ENCODE results near the gene DEFB131B.
A peak's percentile ranks its signal among the peaks of the same experiment; 100 is the strongest.
"Not testable (repeated sequence)": the region's sequence is repeated elsewhere in the genome, so short reads cannot be mapped to it uniquely, and the experiment has no call there.

DEFB131B gene

DNA sequence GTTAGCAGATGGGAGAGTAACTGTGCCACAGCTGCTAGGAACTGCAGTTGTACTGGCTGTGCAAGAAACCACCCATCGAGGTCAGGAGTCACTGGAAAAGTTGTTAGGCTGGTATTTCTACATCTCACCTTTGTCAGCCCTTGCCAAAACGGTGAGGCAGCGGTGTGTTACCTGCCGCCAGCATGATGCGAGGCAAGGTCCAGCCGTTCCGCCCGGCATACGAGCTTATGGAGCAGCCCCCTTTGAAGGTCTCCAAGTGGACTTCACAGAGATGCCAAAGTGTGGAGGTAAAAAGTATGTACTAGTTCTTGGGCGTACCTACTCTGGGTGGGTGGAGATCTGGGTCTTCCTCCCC is 33.7 kb downstream of the DEFB131B start:
- not testable (repeated sequence) for H3K4me1 ChIP-seq (ENCODE audit: control insufficient read depth, insufficient read depth, low read length); H3K9ac ChIP-seq (ENCODE audit: low read depth, low read length); H3K27ac ChIP-seq (ENCODE audit: low read depth, low read length); H3K9me3 ChIP-seq (ENCODE audit: control insufficient read depth, insufficient read depth, low read length); H3K4me3 ChIP-seq (ENCODE audit: low read depth, low read length); H3K27me3 ChIP-seq (ENCODE audit: control insufficient read depth, insufficient read depth, low read length)
- peaks cover 30% of the 10 kb centered on the region for H3K36me3 ChIP-seq (ENCODE audit: control insufficient read depth, insufficient read depth, low read length)

GRCh38 chr11:71913756-71914526 is 35.7 kb downstream of the DEFB131B start:
- Histone ChIP-seq H3K4me1 (ENCODE audit: control insufficient read depth, insufficient read depth, low read length) (no peaks in the 10 kb centered on the region), H3K27me3 (ENCODE audit: control insufficient read depth, insufficient read depth, low read length) (no peaks in the 10 kb centered on the region), H3K36me3 (ENCODE audit: control insufficient read depth, insufficient read depth, low read length) (peaks cover 40% of the 10 kb centered on the region), H3K27ac (ENCODE audit: low read depth, low read length) (no peak overlapping the region), H3K4me3 (ENCODE audit: low read depth, low read length) (no peak overlapping the region), H3K9me3 (ENCODE audit: control insufficient read depth, insufficient read depth, low read length) (no peaks in the 10 kb centered on the region), H3K9ac (ENCODE audit: low read depth, low read length) (no peak overlapping the region)

DNA sequence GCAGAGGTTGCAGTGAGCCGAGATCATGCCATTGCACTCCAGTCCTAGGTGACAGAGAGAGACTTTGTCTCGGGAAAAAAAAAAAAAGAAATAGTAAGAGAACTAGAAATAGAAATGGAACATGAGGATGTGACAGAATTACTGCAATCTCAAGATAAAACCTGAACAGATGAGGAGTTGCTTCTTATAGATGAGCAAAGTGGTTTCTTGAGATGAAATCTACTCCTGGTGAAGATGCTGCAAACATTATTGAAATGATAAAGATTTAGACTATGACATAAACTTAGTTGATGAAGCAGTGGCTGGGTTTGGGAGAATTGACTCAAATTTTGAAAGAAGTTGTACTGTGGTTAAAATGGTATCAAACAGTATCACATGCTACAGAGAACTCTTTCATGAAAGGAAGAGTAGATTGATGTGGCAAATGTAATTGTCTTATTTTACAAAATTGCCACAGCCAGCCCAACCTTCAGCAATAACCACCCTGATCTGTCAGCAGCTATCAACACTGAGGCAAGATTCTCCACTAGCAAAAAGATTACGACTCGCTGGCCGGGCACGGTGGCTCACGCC is 36.5 kb downstream of the DEFB131B start:
- Histone ChIP-seq H3K9me3 (ENCODE audit: control insufficient read depth, insufficient read depth, low read length) (no peaks in the 10 kb centered on the region), H3K4me1 (ENCODE audit: control insufficient read depth, insufficient read depth, low read length) (no peaks in the 10 kb centered on the region), H3K9ac (ENCODE audit: low read depth, low read length) (no peak overlapping the region), H3K27me3 (ENCODE audit: control insufficient read depth, insufficient read depth, low read length) (no peaks in the 10 kb centered on the region), H3K4me3 (ENCODE audit: low read depth, low read length) (no peak overlapping the region), H3K27ac (ENCODE audit: low read depth, low read length) (no peak overlapping the region), H3K36me3 (ENCODE audit: control insufficient read depth, insufficient read depth, low read length) (peaks cover 40% of the 10 kb centered on the region)

- no peak overlapping the region for H3K9ac ChIP-seq (ENCODE audit: low read depth, low read length)
- no peaks in the 10 kb centered on the region for H3K4me1 ChIP-seq (ENCODE audit: control insufficient read depth, insufficient read depth, low read length)
- H3K4me3 ChIP-seq (ENCODE audit: low read depth, low read length): no peak overlapping the region
- H3K36me3 ChIP-seq (ENCODE audit: control insufficient read depth, insufficient read depth, low read length): peaks cover 38% of the 10 kb centered on the region
- H3K27ac ChIP-seq (ENCODE audit: low read depth, low read length): no peak overlapping the region
- no peaks in the 10 kb centered on the region for H3K27me3 ChIP-seq (ENCODE audit: control insufficient read depth, insufficient read depth, low read length)
- H3K9me3 ChIP-seq (ENCODE audit: control insufficient read depth, insufficient read depth, low read length): no peaks in the 10 kb centered on the region
These were observed 39.4 kb downstream of the DEFB131B start for GRCh38 chr11:71917646-71918140.

DNA sequence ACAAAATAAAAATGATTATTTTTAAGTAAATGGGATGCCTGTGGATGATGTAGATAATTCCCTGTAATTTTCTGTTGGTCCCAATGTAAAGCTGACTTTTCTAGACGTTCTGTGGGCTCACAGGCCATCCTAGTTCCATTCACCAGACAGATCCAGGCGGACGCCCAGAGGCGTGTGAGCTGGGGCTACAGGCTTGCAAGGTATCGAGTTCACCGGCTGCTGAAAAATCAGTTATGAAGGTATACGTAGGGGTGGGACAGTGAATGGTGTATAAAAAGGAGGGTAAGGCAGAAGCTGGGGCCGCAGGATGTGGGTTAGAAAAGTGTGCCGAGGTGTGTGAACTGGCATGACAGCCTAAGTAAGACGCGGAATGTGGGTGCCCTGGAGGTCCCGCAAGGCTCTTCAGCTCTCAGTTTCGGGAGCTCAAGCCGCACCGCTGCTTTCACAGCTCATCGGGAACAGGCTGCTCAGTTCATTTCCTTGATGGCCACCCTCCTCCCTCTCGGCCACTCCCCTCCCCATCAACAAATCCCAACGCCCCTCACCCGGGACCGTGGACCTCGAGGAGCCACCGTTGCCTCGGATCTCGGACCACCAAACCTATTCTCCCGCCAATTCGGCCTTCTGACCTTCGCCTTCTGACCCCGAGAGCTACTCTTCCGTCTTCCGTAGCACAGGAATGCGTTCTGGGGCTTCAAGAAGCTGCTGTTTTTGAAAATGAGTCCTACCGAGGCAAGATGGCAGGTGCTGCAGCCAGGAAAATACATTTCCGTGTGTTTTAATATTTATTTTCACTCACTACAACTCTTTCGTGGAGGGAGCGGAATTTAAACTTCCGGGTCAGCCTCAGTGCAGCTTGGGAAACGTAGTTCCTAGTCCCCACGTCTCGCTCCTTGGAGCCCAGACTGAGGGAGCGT is 49.8 kb downstream of the DEFB131B start, which contains the start of gene XNDC1N:
TSS of gene XNDC1N (minus strand) at position 775 of the 917 bp plus-strand sequence. CDS start 5,241 bp downstream, outside the sequence.
- peaks cover 7% of the 10 kb centered on the region; the same call in 1 of the 2 replicates for H3K4me1 ChIP-seq (ENCODE audit: control insufficient read depth, insufficient read depth, low read length)
- H3K27ac ChIP-seq (ENCODE audit: low read depth, low read length): peak within 1 kb of the TSS; percentile 99
- no peaks in the 10 kb centered on the region for H3K9me3 ChIP-seq (ENCODE audit: control insufficient read depth, insufficient read depth, low read length)
- H3K36me3 ChIP-seq (ENCODE audit: control insufficient read depth, insufficient read depth, low read length): peaks cover 18% of the 10 kb centered on the region
- peak within 1 kb of the TSS; percentile 98 for H3K9ac ChIP-seq (ENCODE audit: low read depth, low read length)
- peak within 1 kb of the TSS; percentile 90 for H3K4me3 ChIP-seq (ENCODE audit: low read depth, low read length)
- H3K27me3 ChIP-seq (ENCODE audit: control insufficient read depth, insufficient read depth, low read length): no peaks in the 10 kb centered on the region

GRCh38 chr11:71928737-71929443 is 50.6 kb downstream of the DEFB131B start, which contains the start of gene RNF121:
Gene RNF121 (plus strand): TSS chr11:71929046. CDS start chr11:71929062, 16 bp downstream.
- Histone ChIP-seq H3K9ac (ENCODE audit: low read depth, low read length) (peak within 1 kb of the TSS; percentile 98), H3K27ac (ENCODE audit: low read depth, low read length) (peak within 1 kb of the TSS; percentile 99), H3K9me3 (ENCODE audit: control insufficient read depth, insufficient read depth, low read length) (no peaks in the 10 kb centered on the region), H3K36me3 (ENCODE audit: control insufficient read depth, insufficient read depth, low read length) (peaks cover 15% of the 10 kb centered on the region), H3K4me3 (ENCODE audit: low read depth, low read length) (peak within 1 kb of the TSS; percentile 90), H3K27me3 (ENCODE audit: control insufficient read depth, insufficient read depth, low read length) (no peaks in the 10 kb centered on the region), H3K4me1 (ENCODE audit: control insufficient read depth, insufficient read depth, low read length) (peaks cover 7% of the 10 kb centered on the region; the same call in 1 of the 2 replicates)

DNA sequence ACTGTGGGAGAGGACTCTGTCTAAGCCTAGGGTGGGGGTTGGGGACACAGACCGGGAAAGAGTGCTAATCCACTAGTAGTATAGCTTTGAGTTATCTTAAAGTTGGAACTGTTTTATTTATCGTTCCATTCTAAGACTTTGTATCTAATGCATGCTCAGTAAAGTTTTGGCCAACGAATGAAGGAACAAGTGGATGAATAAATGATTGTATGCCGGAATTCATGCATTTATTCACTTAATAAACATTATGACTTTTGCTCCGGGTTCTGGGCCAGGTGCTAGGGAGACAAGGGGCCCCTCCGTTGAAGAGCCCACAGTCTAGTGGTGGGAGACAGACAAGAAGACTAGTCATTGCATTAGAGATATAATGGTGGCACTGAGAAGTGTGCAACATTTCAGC is 51.2 kb downstream of the DEFB131B start:
- Histone ChIP-seq H3K27me3 (ENCODE audit: control insufficient read depth, insufficient read depth, low read length) (no peaks in the 10 kb centered on the region), H3K9ac (ENCODE audit: low read depth, low read length) (peak overlapping the region; percentile 98), H3K36me3 (ENCODE audit: control insufficient read depth, insufficient read depth, low read length) (peaks cover 13% of the 10 kb centered on the region), H3K4me3 (ENCODE audit: low read depth, low read length) (peak overlapping the region; percentile 90), H3K9me3 (ENCODE audit: control insufficient read depth, insufficient read depth, low read length) (no peaks in the 10 kb centered on the region), H3K27ac (ENCODE audit: low read depth, low read length) (no peak overlapping the region), H3K4me1 (ENCODE audit: control insufficient read depth, insufficient read depth, low read length) (peaks cover 7% of the 10 kb centered on the region; the same call in 1 of the 2 replicates)

DNA sequence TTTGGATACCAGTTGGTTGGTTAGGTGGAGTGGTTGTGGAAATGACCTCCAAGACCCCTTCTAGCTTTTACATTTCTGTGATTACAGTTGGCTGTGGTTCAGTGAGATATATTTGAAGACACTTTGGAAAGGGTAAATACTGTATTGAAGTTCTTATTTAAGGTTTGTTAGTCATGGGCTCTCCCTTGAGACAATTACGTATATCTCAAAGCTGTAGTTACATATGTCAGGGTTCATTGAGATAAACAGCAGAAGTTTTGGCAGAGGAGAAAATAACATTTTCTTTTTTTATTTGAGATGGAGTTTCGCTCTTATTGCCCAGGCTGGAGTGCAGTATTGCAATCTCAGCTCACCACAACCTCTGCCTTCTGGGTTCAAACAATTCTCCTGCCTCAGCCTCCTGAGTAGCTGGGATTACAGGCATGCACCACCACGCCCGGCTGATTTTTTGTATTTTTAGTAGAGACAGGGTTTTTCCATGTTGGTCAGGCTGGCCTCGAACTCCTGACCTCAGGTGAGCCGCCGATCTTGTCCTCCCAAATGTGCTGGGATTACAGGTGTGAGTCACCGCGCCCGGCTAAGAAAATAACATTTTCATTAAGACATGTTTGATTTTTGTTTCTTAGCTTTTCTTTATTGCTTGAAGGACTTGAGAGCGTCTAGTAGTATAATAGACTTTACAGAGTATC is 52.4 kb downstream of the DEFB131B start:
- H3K9ac ChIP-seq (ENCODE audit: low read depth, low read length): no peak overlapping the region
- H3K27me3 ChIP-seq (ENCODE audit: control insufficient read depth, insufficient read depth, low read length): no peaks in the 10 kb centered on the region
- H3K36me3 ChIP-seq (ENCODE audit: control insufficient read depth, insufficient read depth, low read length): peaks cover 5% of the 10 kb centered on the region
- H3K27ac ChIP-seq (ENCODE audit: low read depth, low read length): no peak overlapping the region
- H3K9me3 ChIP-seq (ENCODE audit: control insufficient read depth, insufficient read depth, low read length): no peaks in the 10 kb centered on the region
- H3K4me1 ChIP-seq (ENCODE audit: control insufficient read depth, insufficient read depth, low read length): peaks cover 7% of the 10 kb centered on the region; the same call in 1 of the 2 replicates
- 0 out of 2 replicates have a peak overlapping the region, but pooled peaks have one; percentile 90 for H3K4me3 ChIP-seq (ENCODE audit: low read depth, low read length)

DNA sequence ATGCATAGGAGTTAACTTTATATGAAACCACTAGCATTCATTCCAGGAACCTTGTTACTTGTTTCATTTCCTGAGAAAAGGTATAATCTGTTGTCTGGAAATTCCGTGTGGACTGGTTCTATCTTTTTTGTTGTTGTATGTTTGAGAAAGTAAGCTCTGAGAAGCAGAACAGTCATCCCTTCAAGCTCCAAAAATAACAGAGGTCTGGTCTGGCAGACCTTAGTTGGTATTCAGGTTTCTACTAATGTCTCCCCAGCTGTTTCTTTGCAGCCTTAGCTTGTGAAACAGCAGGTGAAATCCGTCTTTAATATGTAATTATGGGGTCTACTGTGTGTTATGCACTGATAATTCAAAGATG is 53.0 kb downstream of the DEFB131B start:
- no peaks in the 10 kb centered on the region for H3K27me3 ChIP-seq (ENCODE audit: control insufficient read depth, insufficient read depth, low read length)
- no peaks in the 10 kb centered on the region for H3K9me3 ChIP-seq (ENCODE audit: control insufficient read depth, insufficient read depth, low read length)
- no peak overlapping the region for H3K9ac ChIP-seq (ENCODE audit: low read depth, low read length)
- peaks cover 1% of the 10 kb centered on the region for H3K36me3 ChIP-seq (ENCODE audit: control insufficient read depth, insufficient read depth, low read length)
- H3K4me3 ChIP-seq (ENCODE audit: low read depth, low read length): no peak overlapping the region
- peaks cover 7% of the 10 kb centered on the region; the same call in 1 of the 2 replicates for H3K4me1 ChIP-seq (ENCODE audit: control insufficient read depth, insufficient read depth, low read length)
- H3K27ac ChIP-seq (ENCODE audit: low read depth, low read length): no peak overlapping the region
